Trophoblast cell (in vitro differentiated cells and primary cell): ENCODE measurements around the gene GDA.
A peak's percentile ranks its signal among the peaks of the same experiment; 100 is the strongest.

ENCODE experiments used
- DNase-seq, 2 donors: peaks; one replicate each; pipeline ENCODE4 v3.0.0-alpha.2; 2016
- H2AFZ ChIP-seq: 2 replicates; pipeline ENCODE4 v1.6.1; 2013; ENCODE audit warnings: low read length, moderate library complexity, mild to moderate bottlenecking; ENCODE audit not compliant: insufficient read depth, poor library complexity
- H2AK5ac ChIP-seq: 2 replicates; pipeline ENCODE4 v1.6.1; 2013; ENCODE audit warnings: mild to moderate bottlenecking, low read length
- H2BK120ac ChIP-seq: 2 replicates; pipeline ENCODE4 v1.6.1; 2013; ENCODE audit warnings: low read length, mild to moderate bottlenecking, moderate library complexity; ENCODE audit not compliant: insufficient read depth, poor library complexity
- H2BK12ac ChIP-seq: 2 replicates; pipeline ENCODE4 v1.6.1; 2013; ENCODE audit warnings: mild to moderate bottlenecking, low read length, moderate library complexity
- H2BK5ac ChIP-seq: 2 replicates; pipeline ENCODE4 v1.6.1; 2013; ENCODE audit warnings: low read length, low read depth, moderate library complexity, mild to moderate bottlenecking; ENCODE audit not compliant: poor library complexity
- H3K14ac ChIP-seq: 2 replicates; pipeline ENCODE4 v1.6.1; 2013; ENCODE audit warnings: mild to moderate bottlenecking, low read length
- H3K18ac ChIP-seq: 2 replicates; pipeline ENCODE4 v1.6.1; 2013; ENCODE audit warnings: mild to moderate bottlenecking, low read length
- H3K23ac ChIP-seq: 2 replicates; pipeline ENCODE4 v1.6.1; 2013; ENCODE audit warnings: low read length
- H3K27ac ChIP-seq: 2 replicates; pipeline ENCODE4 v1.5.1; 2013; ENCODE audit warnings: low read depth, mild to moderate bottlenecking, inconsistent platforms, low read length, moderate library complexity
- H3K27me3 ChIP-seq: 2 replicates; pipeline ENCODE4 v1.6.1; 2013; ENCODE audit warnings: inconsistent platforms, mild to moderate bottlenecking, low read length, moderate library complexity; ENCODE audit not compliant: insufficient read depth
- H3K36me3 ChIP-seq, 2 experiments: 1 replicate in 1 of 2; 2 replicates in 1 of 2; pipeline ENCODE4 v1.6.1; 2013; ENCODE audit warnings: low read length in 2 of 2, mild to moderate bottlenecking in 2 of 2, moderate library complexity in 1 of 2; ENCODE audit not compliant: insufficient read depth in 2 of 2, control insufficient read depth in 1 of 2
- H3K4ac ChIP-seq: 2 replicates; pipeline ENCODE4 v1.6.1; 2013; ENCODE audit warnings: low read depth, mild to moderate bottlenecking, low read length, moderate library complexity
- H3K4me1 ChIP-seq, 2 experiments: 1 replicate in 1 of 2; 2 replicates in 1 of 2; pipeline ENCODE4 v1.6.1; 2013; ENCODE audit warnings: low read length in 2 of 2, mild to moderate bottlenecking in 2 of 2, moderate library complexity in 1 of 2; ENCODE audit not compliant: insufficient read depth in 2 of 2, control insufficient read depth in 1 of 2
- H3K4me2 ChIP-seq: 2 replicates; pipeline ENCODE4 v1.6.1; 2013; ENCODE audit warnings: inconsistent platforms, mild to moderate bottlenecking, low read length, moderate library complexity
- H3K4me3 ChIP-seq: 2 replicates; pipeline ENCODE4 v1.5.1; 2013; ENCODE audit warnings: mild to moderate bottlenecking, low read depth, low read length, inconsistent platforms
- H3K79me1 ChIP-seq: one replicate; pipeline ENCODE4 v1.6.1; 2013; ENCODE audit warnings: low read length
- H3K79me2 ChIP-seq: 2 replicates; pipeline ENCODE4 v1.6.1; 2013; ENCODE audit warnings: low read length, mild to moderate bottlenecking; ENCODE audit not compliant: control insufficient read depth, insufficient read depth, poor library complexity
- H3K9ac ChIP-seq: 2 replicates; pipeline ENCODE4 v1.6.1; 2013; ENCODE audit warnings: mild to moderate bottlenecking, low read length
- H3K9me3 ChIP-seq: 2 replicates; pipeline ENCODE4 v1.6.1; 2013; ENCODE audit warnings: low read depth, mild to moderate bottlenecking, control low read depth, inconsistent platforms, low read length; ENCODE audit not compliant: insufficient read depth
- H4K12ac ChIP-seq: 2 replicates; pipeline ENCODE4 v1.6.1; 2013; ENCODE audit warnings: low read depth, mild to moderate bottlenecking, low read length, moderate library complexity
- H4K8ac ChIP-seq: 2 replicates; pipeline ENCODE4 v1.6.1; 2013; ENCODE audit warnings: low read depth, mild to moderate bottlenecking, low read length, moderate library complexity
- H4K91ac ChIP-seq: one replicate; pipeline ENCODE4 v1.6.1; 2013; ENCODE audit warnings: low read depth, mild to moderate bottlenecking, low read length, moderate library complexity
- WGBS: extraction: QIAGEN DNeasy Blood & Tissue Kit; methylation state at CpG from one replicate; pipeline ENCODE4 v1.1.7; 2013; ENCODE audit warnings: missing lambda C conversion rate; ENCODE audit not compliant: insufficient read length, insufficient coverage; ENCODE audit errors: extremely low coverage; 5-methylcytosine and 5-hydroxymethylcytosine counted together

The GDA gene

GRCh38 chr9:72247549-72247948 is 98.3 kb downstream of the GDA start:
- H2AFZ ChIP-seq = no peak overlapping the region
- H3K4ac ChIP-seq = no peak overlapping the region
- H2AK5ac ChIP-seq = no peak overlapping the region
- no peak for DNase-seq
- no peak overlapping the region for H2BK12ac ChIP-seq
- H4K12ac ChIP-seq = no peak overlapping the region
- no peak overlapping the region for H3K18ac ChIP-seq
- no peaks in the 10 kb centered on the region for H3K79me2 ChIP-seq
- H2BK120ac ChIP-seq = no peak overlapping the region
- H4K8ac ChIP-seq = no peak overlapping the region
- no peaks in the 10 kb centered on the region for H3K36me3 ChIP-seq
- H3K14ac ChIP-seq = no peak overlapping the region
- no peak overlapping the region for H2BK5ac ChIP-seq
- no peak overlapping the region for H3K23ac ChIP-seq
- H3K4me3 ChIP-seq = no peak overlapping the region
- no peaks in the 10 kb centered on the region for H3K4me1 ChIP-seq
- H4K91ac ChIP-seq = no peak overlapping the region
- peak overlapping the region; percentile 26 for H3K9ac ChIP-seq
- H3K27ac ChIP-seq = no peak overlapping the region
- no peaks in the 10 kb centered on the region for H3K27me3 ChIP-seq
- no peaks in the 10 kb centered on the region for H3K9me3 ChIP-seq
- WGBS = no CpG with 5 or more reads among the region's 3 CpGs
- H3K79me1 ChIP-seq = no peaks in the 10 kb centered on the region
- H3K4me2 ChIP-seq = no peak overlapping the region

DNA sequence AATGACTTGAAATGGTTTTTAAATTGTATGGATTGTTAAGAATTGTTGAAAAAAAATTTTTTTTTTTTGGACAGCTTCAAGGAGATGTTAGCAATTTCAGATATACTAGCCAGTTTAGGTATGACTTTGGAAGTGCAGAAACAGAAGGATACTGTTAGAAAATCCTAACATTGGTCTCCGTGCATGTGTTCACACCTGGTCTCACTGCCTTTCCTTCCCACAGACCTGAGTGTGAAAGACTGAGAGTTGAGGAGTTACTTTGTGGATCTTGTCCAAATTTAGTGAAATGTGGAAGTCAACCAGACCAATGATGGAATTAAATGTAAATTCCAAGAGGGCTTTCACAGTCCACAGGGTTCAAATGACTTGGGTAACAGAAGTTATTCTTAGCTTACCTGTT is 102.3 kb downstream of the GDA start:
- H3K23ac ChIP-seq = no peak overlapping the region

GRCh38 chr9:72254901-72255545 is 105.8 kb downstream of the GDA start:
- Histone ChIP-seq H2BK120ac (no peak overlapping the region), H3K27me3 (no peaks in the 10 kb centered on the region), H3K79me1 (no peaks in the 10 kb centered on the region), H3K4me1 (no peaks in the 10 kb centered on the region), H3K14ac (no peak overlapping the region), H2AFZ (no peak overlapping the region), H3K4ac (no peak overlapping the region), H3K36me3 (no peaks in the 10 kb centered on the region), H3K4me2 (no peak overlapping the region), H3K23ac (no peak overlapping the region), H4K12ac (no peak overlapping the region), H2BK5ac (no peak overlapping the region), H2BK12ac (no peak overlapping the region), H3K18ac (no peak overlapping the region), H3K9ac (no peak overlapping the region), H3K27ac (no peak overlapping the region), H4K8ac (no peak overlapping the region), H2AK5ac (no peak overlapping the region), H3K79me2 (no peaks in the 10 kb centered on the region), H3K9me3 (no peaks in the 10 kb centered on the region), H3K4me3 (no peak overlapping the region), H4K91ac (no peak overlapping the region)
- WGBS = no CpG with 5 or more reads among the region's 3 CpGs
- DNase-seq = peak in 1 of 2 donors; percentile 15

More for the DNA sequence above, 102.3 kb downstream of the GDA start:
- no peak overlapping the region for H2AFZ ChIP-seq
- H3K4me3 ChIP-seq = no peak overlapping the region
- no peaks in the 10 kb centered on the region for H3K36me3 ChIP-seq
- H3K9ac ChIP-seq = no peak overlapping the region
- H3K4ac ChIP-seq = no peak overlapping the region
- WGBS = no CpG with 5 or more reads among the region's 1 CpG
- no peaks in the 10 kb centered on the region for H3K27me3 ChIP-seq
- H4K8ac ChIP-seq = no peak overlapping the region
- no peak overlapping the region for H3K27ac ChIP-seq
- H2BK12ac ChIP-seq = no peak overlapping the region
- no peaks in the 10 kb centered on the region for H3K4me1 ChIP-seq
- no peak overlapping the region for H4K12ac ChIP-seq
- H2AK5ac ChIP-seq = no peak overlapping the region
- no peaks in the 10 kb centered on the region for H3K79me2 ChIP-seq
- H2BK120ac ChIP-seq = no peak overlapping the region
- H3K18ac ChIP-seq = no peak overlapping the region
- H2BK5ac ChIP-seq = no peak overlapping the region
- no peak overlapping the region for H3K4me2 ChIP-seq
- no peaks in the 10 kb centered on the region for H3K79me1 ChIP-seq
- DNase-seq = no peak
- H3K14ac ChIP-seq = no peak overlapping the region
- no peak overlapping the region for H4K91ac ChIP-seq
- H3K9me3 ChIP-seq = no peaks in the 10 kb centered on the region

DNA sequence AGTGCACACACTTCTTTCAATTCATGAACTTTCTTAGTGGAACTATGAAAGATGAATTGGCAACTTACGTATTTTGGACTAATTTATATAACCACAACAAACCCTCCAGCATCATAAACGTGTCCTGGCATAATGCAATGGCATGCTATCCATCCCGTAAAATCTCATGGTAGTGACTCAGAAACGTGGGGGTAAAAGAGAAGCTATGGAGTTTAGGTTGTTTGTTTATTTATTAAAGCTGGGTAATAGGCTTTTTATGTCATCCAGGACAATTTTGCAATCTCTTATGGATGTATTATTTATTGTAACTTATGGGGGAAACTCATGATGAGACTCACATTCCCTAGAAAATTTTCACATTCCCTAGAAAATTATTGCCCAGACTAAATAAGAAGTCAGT is 106.3 kb downstream of the GDA start:
- Histone ChIP-seq H3K36me3 (no peaks in the 10 kb centered on the region), H3K9me3 (no peaks in the 10 kb centered on the region), H3K9ac (no peak overlapping the region), H2BK120ac (no peak overlapping the region), H3K4me1 (no peaks in the 10 kb centered on the region), H3K18ac (no peak overlapping the region), H3K79me2 (no peaks in the 10 kb centered on the region), H3K14ac (no peak overlapping the region), H4K8ac (no peak overlapping the region), H4K91ac (no peak overlapping the region), H2AK5ac (no peak overlapping the region), H3K23ac (no peak overlapping the region), H2AFZ (no peak overlapping the region), H3K27me3 (no peaks in the 10 kb centered on the region), H3K27ac (no peak overlapping the region), H3K4me2 (no peak overlapping the region), H3K4ac (no peak overlapping the region), H2BK5ac (no peak overlapping the region), H3K79me1 (no peaks in the 10 kb centered on the region), H3K4me3 (no peak overlapping the region), H4K12ac (no peak overlapping the region), H2BK12ac (no peak overlapping the region)
- WGBS = no CpG with 5 or more reads among the region's 4 CpGs
- DNase-seq = peak; percentile 10 to 12
